ENCODE measurements around the gene RPL13A.

DNA sequence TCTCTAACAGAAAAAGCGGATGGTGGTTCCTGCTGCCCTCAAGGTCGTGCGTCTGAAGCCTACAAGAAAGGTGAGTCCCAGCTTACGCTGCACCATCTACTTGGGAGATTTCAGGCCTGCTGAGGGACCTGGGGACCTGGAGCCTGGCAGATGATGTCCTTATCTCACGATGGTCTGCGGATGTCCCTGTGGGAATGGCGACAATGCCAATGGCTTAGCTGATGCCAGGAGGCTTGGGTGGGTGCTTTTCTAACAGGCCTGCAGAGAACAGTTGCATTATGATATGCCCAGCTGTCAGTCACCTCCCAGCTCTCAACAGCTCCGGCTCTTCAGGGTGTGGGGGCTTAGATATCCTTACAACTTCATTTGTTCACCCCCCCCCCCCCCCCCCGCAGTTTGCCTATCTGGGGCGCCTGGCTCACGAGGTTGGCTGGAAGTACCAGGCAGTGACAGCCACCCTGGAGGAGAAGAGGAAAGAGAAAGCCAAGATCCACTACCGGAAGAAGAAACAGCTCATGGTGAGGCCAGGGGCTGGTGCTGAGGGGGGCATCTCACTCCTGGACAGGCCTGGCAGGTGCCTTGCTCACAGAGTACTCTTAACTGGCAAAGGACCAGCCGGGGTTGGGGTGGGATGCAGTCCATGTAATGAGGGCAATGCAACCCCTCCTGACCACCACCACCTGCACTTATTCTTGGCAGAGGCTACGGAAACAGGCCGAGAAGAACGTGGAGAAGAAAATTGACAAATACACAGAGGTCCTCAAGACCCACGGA is 3.8 kb downstream of the RPL13A start:
- TF ChIP-seq, protein P1, sequence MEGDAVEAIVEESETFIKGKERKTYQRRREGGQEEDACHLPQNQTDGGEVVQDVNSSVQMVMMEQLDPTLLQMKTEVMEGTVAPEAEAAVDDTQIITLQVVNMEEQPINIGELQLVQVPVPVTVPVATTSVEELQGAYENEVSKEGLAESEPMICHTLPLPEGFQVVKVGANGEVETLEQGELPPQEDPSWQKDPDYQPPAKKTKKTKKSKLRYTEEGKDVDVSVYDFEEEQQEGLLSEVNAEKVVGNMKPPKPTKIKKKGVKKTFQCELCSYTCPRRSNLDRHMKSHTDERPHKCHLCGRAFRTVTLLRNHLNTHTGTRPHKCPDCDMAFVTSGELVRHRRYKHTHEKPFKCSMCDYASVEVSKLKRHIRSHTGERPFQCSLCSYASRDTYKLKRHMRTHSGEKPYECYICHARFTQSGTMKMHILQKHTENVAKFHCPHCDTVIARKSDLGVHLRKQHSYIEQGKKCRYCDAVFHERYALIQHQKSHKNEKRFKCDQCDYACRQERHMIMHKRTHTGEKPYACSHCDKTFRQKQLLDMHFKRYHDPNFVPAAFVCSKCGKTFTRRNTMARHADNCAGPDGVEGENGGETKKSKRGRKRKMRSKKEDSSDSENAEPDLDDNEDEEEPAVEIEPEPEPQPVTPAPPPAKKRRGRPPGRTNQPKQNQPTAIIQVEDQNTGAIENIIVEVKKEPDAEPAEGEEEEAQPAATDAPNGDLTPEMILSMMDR (conservative IDR thresholded peaks at IDR 0.05; ENCODE audit: low read length) = no peak
- TF ChIP-seq EZH2phosphoT487 (IDR thresholded peaks at IDR 0.05; ENCODE audit: borderline replicate concordance) = no peak
